OCI-LY1 (cell line): ENCODE results near the gene RYR3.

Experiments used
- CTCF ChIP-seq: fragments of 200-600 bp; sonication (generic), shearing (Covaris generic); IDR thresholded peaks from 2 replicates; pipeline ENCODE4 v1.5.1; 2017; ENCODE audit warnings: mild to moderate bottlenecking, antibody characterized with exemption, low read length, moderate library complexity, mixed read lengths
- EZH2 ChIP-seq: fragments of 200-600 bp; sonication (generic), shearing (Covaris generic); IDR thresholded peaks from 2 replicates; pipeline ENCODE4 v1.8.0; 2017; ENCODE audit warnings: borderline replicate concordance, mixed run types, mild to moderate bottlenecking, antibody characterized with exemption, low read length, moderate library complexity, mixed read lengths

GRCh38 chr15:33326908-33327307, 16.1 kb downstream of the RYR3 start:
- TF ChIP-seq CTCF (no peak), EZH2 (no peak)
